ENCODE results near the gene CDC25C. TPM values are rescaled to one million over a fixed set of nuclear protein-coding genes. Genes with fewer than 3 reads are reported as not detected.

CDC25C gene
- total RNA-seq, 1 experiment from 2014 or later, result 14.1 TPM

DNA sequence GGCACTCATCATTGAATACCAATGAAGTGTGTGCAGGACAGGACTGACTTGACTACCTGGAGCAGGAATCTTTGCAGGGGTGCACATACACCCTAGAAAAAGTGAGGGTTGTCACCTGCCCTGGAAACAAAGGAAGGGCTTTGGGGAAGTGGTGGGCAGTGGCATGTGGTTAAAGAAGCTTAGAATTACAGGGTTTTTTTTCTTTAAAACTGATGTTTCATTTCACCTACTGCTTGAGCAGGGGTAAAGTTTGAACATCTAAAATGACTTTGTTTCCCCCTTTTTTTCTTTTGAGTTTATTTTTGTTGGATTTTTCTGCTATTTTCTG, 18.9 kb upstream of the CDC25C start:
- no TSS peak for BruUV-seq (replicated peaks)

DNA sequence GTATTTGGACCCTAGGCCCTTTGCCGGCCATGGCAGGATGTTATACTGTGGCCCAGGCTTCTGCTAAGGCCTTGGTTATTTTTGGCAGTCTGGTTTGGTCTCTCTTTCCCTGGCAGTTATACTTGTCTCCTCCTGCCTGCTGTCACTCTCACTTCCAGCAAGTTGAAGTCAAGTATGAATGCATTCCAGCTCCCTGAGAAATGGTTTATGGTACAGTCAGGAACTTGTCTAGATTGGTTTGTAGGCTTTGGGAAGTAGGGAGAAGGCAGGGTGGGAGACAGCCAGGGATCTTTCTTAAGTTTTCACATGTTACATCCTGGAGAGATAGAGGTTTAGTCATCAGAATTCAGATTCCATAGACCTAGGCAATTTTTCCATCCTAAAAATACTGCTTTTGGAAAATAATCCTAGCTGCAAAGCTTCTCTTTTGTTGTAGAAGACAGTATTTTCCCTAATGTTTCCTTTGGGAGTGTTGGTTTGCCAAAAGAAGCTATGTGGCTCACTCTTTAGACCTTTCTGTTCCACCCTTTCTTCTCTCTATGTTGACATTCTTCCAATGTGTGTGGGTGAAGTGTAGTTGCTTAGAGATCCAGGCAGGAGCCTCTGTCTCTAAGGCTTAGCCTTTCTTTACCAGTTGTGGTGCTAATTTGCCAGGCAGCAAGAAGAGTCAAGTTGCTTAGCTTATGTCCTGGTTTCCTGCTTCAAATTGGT, 18.4 kb upstream of the CDC25C start:
- in situ Hi-C loops (cut with HindIII; ENCODE audit: low pct_unique_long_range_greater_than_20kb, low sequenced_read_pairs), result no loop called here
- POLR2A ChIA-PET, result interaction anchor here (0.5 to 1.8 kb wide), 2 partner anchors 12 to 125 kb away, joined by 3 to 6 read pairs; partner anchors contain the start of gene FAM53C
- intact Hi-C loops (cut with micrococcal nuclease; ENCODE audit: unreplicated experiment), result no loop called here

More for the DNA sequence above, 18.9 kb upstream of the CDC25C start:
- ChIA-PET POLR2A (interaction anchor here (0.5 to 0.6 kb wide), 2 partner anchors 17 to 125 kb away, joined by 3 read pairs; no protein-coding TSS in a partner anchor), CTCF (no interaction called here)
- H3K36me3 ChIP-seq (ENCODE audit: control insufficient read depth, insufficient read depth, low read length), result peaks cover 12% of the 10 kb centered on the region
- ATAC-seq (no peak), DNase-seq (ENCODE audit: low read depth, low spot score) (no peak)
- in situ Hi-C loops (cut with HindIII; ENCODE audit: low pct_unique_long_range_greater_than_20kb, low sequenced_read_pairs), result no loop called here
- H3K4me1 ChIP-seq (ENCODE audit: control insufficient read depth, insufficient read depth, low read length), result peaks cover 15% of the 10 kb centered on the region
- H3K27me3 ChIP-seq (ENCODE audit: control insufficient read depth, insufficient read depth, low read length), result no peaks in the 10 kb centered on the region
- H3K4me3 ChIP-seq (ENCODE audit: low read depth in 2 of 2, low read length in 2 of 2), result no peak overlapping the region
- no peaks in the 10 kb centered on the region; the same call in 1 of the 2 replicates for H3K9me3 ChIP-seq (ENCODE audit: control insufficient read depth, insufficient read depth, low read depth, low read length)
- H3K27ac ChIP-seq (ENCODE audit: low read length), result no peak overlapping the region; the same call in 1 of the 2 replicates
- intact Hi-C loops (cut with micrococcal nuclease; ENCODE audit: unreplicated experiment), result no loop called here
- TF ChIP-seq, protein P1, sequence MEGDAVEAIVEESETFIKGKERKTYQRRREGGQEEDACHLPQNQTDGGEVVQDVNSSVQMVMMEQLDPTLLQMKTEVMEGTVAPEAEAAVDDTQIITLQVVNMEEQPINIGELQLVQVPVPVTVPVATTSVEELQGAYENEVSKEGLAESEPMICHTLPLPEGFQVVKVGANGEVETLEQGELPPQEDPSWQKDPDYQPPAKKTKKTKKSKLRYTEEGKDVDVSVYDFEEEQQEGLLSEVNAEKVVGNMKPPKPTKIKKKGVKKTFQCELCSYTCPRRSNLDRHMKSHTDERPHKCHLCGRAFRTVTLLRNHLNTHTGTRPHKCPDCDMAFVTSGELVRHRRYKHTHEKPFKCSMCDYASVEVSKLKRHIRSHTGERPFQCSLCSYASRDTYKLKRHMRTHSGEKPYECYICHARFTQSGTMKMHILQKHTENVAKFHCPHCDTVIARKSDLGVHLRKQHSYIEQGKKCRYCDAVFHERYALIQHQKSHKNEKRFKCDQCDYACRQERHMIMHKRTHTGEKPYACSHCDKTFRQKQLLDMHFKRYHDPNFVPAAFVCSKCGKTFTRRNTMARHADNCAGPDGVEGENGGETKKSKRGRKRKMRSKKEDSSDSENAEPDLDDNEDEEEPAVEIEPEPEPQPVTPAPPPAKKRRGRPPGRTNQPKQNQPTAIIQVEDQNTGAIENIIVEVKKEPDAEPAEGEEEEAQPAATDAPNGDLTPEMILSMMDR (IDR thresholded peaks at IDR 0.05), result no peak
- TF ChIP-seq TCF7L2 (IDR thresholded peaks at IDR 0.05; ENCODE audit: low read depth, low read length) (no peak), SIN3A (IDR thresholded peaks at IDR 0.05; ENCODE audit: borderline replicate concordance, insufficient read depth, low read depth, low read length) (no peak), POLR2AphosphoS5 (IDR thresholded peaks at IDR 0.05; ENCODE audit: low read depth, low read length) (no peak)
- TF ChIP-seq, protein P2, sequence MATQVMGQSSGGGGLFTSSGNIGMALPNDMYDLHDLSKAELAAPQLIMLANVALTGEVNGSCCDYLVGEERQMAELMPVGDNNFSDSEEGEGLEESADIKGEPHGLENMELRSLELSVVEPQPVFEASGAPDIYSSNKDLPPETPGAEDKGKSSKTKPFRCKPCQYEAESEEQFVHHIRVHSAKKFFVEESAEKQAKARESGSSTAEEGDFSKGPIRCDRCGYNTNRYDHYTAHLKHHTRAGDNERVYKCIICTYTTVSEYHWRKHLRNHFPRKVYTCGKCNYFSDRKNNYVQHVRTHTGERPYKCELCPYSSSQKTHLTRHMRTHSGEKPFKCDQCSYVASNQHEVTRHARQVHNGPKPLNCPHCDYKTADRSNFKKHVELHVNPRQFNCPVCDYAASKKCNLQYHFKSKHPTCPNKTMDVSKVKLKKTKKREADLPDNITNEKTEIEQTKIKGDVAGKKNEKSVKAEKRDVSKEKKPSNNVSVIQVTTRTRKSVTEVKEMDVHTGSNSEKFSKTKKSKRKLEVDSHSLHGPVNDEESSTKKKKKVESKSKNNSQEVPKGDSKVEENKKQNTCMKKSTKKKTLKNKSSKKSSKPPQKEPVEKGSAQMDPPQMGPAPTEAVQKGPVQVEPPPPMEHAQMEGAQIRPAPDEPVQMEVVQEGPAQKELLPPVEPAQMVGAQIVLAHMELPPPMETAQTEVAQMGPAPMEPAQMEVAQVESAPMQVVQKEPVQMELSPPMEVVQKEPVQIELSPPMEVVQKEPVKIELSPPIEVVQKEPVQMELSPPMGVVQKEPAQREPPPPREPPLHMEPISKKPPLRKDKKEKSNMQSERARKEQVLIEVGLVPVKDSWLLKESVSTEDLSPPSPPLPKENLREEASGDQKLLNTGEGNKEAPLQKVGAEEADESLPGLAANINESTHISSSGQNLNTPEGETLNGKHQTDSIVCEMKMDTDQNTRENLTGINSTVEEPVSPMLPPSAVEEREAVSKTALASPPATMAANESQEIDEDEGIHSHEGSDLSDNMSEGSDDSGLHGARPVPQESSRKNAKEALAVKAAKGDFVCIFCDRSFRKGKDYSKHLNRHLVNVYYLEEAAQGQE (IDR thresholded peaks at IDR 0.05; ENCODE audit: insufficient read depth in 1 of 2, low read depth in 2 of 2, low read length in 1 of 2), result no peak

More for the DNA sequence above, 18.4 kb upstream of the CDC25C start:
- H3K4me1 ChIP-seq (ENCODE audit: control insufficient read depth, insufficient read depth, low read length), result peaks cover 11% of the 10 kb centered on the region
- H3K27me3 ChIP-seq (ENCODE audit: control insufficient read depth, insufficient read depth, low read length), result no peaks in the 10 kb centered on the region
- H3K4me3 ChIP-seq (ENCODE audit: low read depth in 2 of 2, low read length in 2 of 2), result no peak overlapping the region
- DNase-seq (ENCODE audit: low read depth, low spot score), result no peak
- H3K27ac ChIP-seq (ENCODE audit: low read length), result no peak overlapping the region
- ATAC-seq, result no peak
- TF ChIP-seq POLR2AphosphoS5 (IDR thresholded peaks at IDR 0.05; ENCODE audit: low read depth, low read length), result no peak
- TF ChIP-seq, protein P1 (IDR thresholded peaks at IDR 0.05), result no peak
- no peak for TF ChIP-seq TCF7L2 (IDR thresholded peaks at IDR 0.05; ENCODE audit: low read depth, low read length)
- TF ChIP-seq, protein P2 (IDR thresholded peaks at IDR 0.05; ENCODE audit: insufficient read depth in 1 of 2, low read depth in 2 of 2, low read length in 1 of 2), result no peak
- TF ChIP-seq SIN3A (IDR thresholded peaks at IDR 0.05; ENCODE audit: borderline replicate concordance, insufficient read depth, low read depth, low read length), result no peak
- CTCF ChIA-PET, result no interaction called here
- no TSS peak for BruUV-seq (replicated peaks)
- no peaks in the 10 kb centered on the region; the same call in 1 of the 2 replicates for H3K9me3 ChIP-seq (ENCODE audit: control insufficient read depth, insufficient read depth, low read depth, low read length)
- peaks cover 17% of the 10 kb centered on the region for H3K36me3 ChIP-seq (ENCODE audit: control insufficient read depth, insufficient read depth, low read length)
